AG09309 (cell line): ENCODE data around the gene DUSP7.

ENCODE experiments used
- DNase-seq: peaks from one replicate; pipeline ENCODE4 v3.0.0-alpha.2; 2010; ENCODE audit warnings: low read depth
- H3K4me3 ChIP-seq: 2 replicates; pipeline ENCODE4 v1.5.1; 2011; ENCODE audit warnings: mild to moderate bottlenecking, low read depth, low read length, moderate library complexity; ENCODE audit not compliant: control insufficient read depth
- CTCF ChIP-seq: IDR thresholded peaks from 2 replicates; pipeline ENCODE4 v1.5.1; 2011; ENCODE audit warnings: mild to moderate bottlenecking, low read depth, low read length, inconsistent platforms; ENCODE audit not compliant: insufficient read depth, control insufficient read depth; ENCODE audit errors: missing control alignments

DUSP7 gene

GRCh38 chr3:52068055-52068571 is 11.7 kb upstream of the DUSP7 start:
- DNase-seq: no peak
- TF ChIP-seq CTCF: no peak
- H3K4me3 ChIP-seq: no peak overlapping the region

- TF ChIP-seq CTCF: no peak
- H3K4me3 ChIP-seq: no peak overlapping the region
- DNase-seq: no peak
Measured at GRCh38 chr3:52067526-52067925, 11.2 kb upstream of the DUSP7 start.

- no peak for DNase-seq
Measured at GRCh38 chr3:52067046-52067445, 10.7 kb upstream of the DUSP7 start.

GRCh38 chr3:52065264-52065756 is 8.9 kb upstream of the DUSP7 start:
- DNase-seq: no peak
- TF ChIP-seq CTCF: no peak

More at GRCh38 chr3:52067046-52067445, 10.7 kb upstream of the DUSP7 start:
- no peak for TF ChIP-seq CTCF
- no peak overlapping the region for H3K4me3 ChIP-seq

GRCh38 chr3:52064561-52064960 is 8.2 kb upstream of the DUSP7 start:
- no peak for DNase-seq
- no peak overlapping the region for H3K4me3 ChIP-seq

More at GRCh38 chr3:52065264-52065756, 8.9 kb upstream of the DUSP7 start:
- no peak overlapping the region for H3K4me3 ChIP-seq

GRCh38 chr3:52063026-52063723 is 6.8 kb upstream of the DUSP7 start:
- no peak for TF ChIP-seq CTCF
- DNase-seq: no peak
- H3K4me3 ChIP-seq: no peak overlapping the region

More at GRCh38 chr3:52064561-52064960, 8.2 kb upstream of the DUSP7 start:
- TF ChIP-seq CTCF: no peak
